H1 (cell line): ENCODE data around the gene TMEM92. TPM values are rescaled to one million over a fixed set of nuclear protein-coding genes. Genes with fewer than 3 reads are reported as not detected.

Experiments used
- ASH2L ChIP-seq: fragments of 200-600, 300-600 bp; sonication (generic); IDR thresholded peaks from one replicate; pipeline ENCODE4 v1.7.1; 2017; ENCODE audit warnings: low read length
- CHD1 ChIP-seq: IDR thresholded peaks from 2 replicates; pipeline ENCODE4 v1.6.1; 2012; ENCODE audit warnings: low read depth, low read length, improper control_type of control experiment
- NANOG ChIP-seq: IDR thresholded peaks from 2 replicates; pipeline ENCODE4 v1.6.1; 2011; ENCODE audit warnings: low read length, low read depth, mild to moderate bottlenecking, inconsistent platforms; ENCODE audit not compliant: insufficient read depth, poor library complexity, severe bottlenecking
- TAF7 ChIP-seq: optimal IDR thresholded peaks from 2 replicates; pipeline ENCODE3; 2011; ENCODE audit warnings: low read depth, mild to moderate bottlenecking, inconsistent platforms, low read length, moderate library complexity, borderline replicate concordance
- TBP ChIP-seq: IDR thresholded peaks from 2 replicates; pipeline ENCODE4 v1.6.1; 2011; ENCODE audit warnings: low read depth, low read length, improper control_type of control experiment
- ZNF274 ChIP-seq: IDR thresholded peaks from 2 replicates; pipeline ENCODE4 v1.7.0; 2012; ENCODE audit warnings: low read length, borderline replicate concordance; ENCODE audit errors: extremely low read depth
- polyA plus RNA-seq, 7 experiments: library from polyadenylated mRNA; depleted of rRNA in 3 of 7; stranded (reverse) in 5 of 7; unstranded in 2 of 7; fragments of >200 nt in 5 of 7; fragments of 200-250 nt in 2 of 7; gene quantifications; 1 replicate in 5 of 7; 2 replicates in 1 of 7; 4 replicates in 1 of 7; pipeline versions ENCODE4 v1.2.1 to v1.2.3, GENCODE V29; 2011 to 2013; ENCODE audit warnings: missing spikeins in 2 of 7, mixed read lengths in 2 of 7
- total RNA-seq: library from RNA; stranded (reverse); fragmentation: NEBNext Ultra II Directional; extraction: Animal tissue kit (Norgen Biotek cat#: 25700); gene quantifications from 2 replicates; pipeline ENCODE4 v1.2.1, GENCODE V29; 2021
- TF ChIP-seq, protein P1 (sequence below): fragments of 300-600 bp; sonication (generic); IDR thresholded peaks from 2 replicates; pipeline ENCODE4 v1.7.1; 2012; ENCODE audit warnings: low read length, moderate library complexity, mild to moderate bottlenecking, inconsistent platforms; ENCODE audit not compliant: insufficient replicate concordance

The TMEM92 gene
- total and polyA plus RNA-seq, 2 of the 8 experiments (the other 6 are each of a cell fraction or from before 2014, with no cell fraction given), result 11.9 to 24.8 TPM

DNA sequence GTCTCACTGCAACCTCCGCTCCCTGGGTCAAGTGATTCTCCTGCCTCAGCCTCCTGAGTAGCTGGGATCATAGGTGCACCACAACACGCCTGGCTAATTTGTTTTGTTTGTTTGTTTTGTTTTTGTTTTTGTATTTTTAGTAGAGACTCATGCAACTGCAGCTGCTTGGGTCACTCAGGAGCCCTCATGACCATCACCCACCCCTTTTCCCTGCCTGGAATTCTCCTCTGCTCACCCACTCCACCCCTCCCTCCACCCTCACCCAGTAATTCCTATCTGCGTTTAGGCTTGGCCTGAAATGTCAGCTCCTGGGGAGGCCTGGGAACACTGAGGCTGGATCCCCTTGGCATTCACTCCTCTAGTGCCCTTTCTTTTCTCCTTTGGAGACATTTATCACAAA is 25.5 kb downstream of the TMEM92 start (continued):
- TF ChIP-seq, protein P1, sequence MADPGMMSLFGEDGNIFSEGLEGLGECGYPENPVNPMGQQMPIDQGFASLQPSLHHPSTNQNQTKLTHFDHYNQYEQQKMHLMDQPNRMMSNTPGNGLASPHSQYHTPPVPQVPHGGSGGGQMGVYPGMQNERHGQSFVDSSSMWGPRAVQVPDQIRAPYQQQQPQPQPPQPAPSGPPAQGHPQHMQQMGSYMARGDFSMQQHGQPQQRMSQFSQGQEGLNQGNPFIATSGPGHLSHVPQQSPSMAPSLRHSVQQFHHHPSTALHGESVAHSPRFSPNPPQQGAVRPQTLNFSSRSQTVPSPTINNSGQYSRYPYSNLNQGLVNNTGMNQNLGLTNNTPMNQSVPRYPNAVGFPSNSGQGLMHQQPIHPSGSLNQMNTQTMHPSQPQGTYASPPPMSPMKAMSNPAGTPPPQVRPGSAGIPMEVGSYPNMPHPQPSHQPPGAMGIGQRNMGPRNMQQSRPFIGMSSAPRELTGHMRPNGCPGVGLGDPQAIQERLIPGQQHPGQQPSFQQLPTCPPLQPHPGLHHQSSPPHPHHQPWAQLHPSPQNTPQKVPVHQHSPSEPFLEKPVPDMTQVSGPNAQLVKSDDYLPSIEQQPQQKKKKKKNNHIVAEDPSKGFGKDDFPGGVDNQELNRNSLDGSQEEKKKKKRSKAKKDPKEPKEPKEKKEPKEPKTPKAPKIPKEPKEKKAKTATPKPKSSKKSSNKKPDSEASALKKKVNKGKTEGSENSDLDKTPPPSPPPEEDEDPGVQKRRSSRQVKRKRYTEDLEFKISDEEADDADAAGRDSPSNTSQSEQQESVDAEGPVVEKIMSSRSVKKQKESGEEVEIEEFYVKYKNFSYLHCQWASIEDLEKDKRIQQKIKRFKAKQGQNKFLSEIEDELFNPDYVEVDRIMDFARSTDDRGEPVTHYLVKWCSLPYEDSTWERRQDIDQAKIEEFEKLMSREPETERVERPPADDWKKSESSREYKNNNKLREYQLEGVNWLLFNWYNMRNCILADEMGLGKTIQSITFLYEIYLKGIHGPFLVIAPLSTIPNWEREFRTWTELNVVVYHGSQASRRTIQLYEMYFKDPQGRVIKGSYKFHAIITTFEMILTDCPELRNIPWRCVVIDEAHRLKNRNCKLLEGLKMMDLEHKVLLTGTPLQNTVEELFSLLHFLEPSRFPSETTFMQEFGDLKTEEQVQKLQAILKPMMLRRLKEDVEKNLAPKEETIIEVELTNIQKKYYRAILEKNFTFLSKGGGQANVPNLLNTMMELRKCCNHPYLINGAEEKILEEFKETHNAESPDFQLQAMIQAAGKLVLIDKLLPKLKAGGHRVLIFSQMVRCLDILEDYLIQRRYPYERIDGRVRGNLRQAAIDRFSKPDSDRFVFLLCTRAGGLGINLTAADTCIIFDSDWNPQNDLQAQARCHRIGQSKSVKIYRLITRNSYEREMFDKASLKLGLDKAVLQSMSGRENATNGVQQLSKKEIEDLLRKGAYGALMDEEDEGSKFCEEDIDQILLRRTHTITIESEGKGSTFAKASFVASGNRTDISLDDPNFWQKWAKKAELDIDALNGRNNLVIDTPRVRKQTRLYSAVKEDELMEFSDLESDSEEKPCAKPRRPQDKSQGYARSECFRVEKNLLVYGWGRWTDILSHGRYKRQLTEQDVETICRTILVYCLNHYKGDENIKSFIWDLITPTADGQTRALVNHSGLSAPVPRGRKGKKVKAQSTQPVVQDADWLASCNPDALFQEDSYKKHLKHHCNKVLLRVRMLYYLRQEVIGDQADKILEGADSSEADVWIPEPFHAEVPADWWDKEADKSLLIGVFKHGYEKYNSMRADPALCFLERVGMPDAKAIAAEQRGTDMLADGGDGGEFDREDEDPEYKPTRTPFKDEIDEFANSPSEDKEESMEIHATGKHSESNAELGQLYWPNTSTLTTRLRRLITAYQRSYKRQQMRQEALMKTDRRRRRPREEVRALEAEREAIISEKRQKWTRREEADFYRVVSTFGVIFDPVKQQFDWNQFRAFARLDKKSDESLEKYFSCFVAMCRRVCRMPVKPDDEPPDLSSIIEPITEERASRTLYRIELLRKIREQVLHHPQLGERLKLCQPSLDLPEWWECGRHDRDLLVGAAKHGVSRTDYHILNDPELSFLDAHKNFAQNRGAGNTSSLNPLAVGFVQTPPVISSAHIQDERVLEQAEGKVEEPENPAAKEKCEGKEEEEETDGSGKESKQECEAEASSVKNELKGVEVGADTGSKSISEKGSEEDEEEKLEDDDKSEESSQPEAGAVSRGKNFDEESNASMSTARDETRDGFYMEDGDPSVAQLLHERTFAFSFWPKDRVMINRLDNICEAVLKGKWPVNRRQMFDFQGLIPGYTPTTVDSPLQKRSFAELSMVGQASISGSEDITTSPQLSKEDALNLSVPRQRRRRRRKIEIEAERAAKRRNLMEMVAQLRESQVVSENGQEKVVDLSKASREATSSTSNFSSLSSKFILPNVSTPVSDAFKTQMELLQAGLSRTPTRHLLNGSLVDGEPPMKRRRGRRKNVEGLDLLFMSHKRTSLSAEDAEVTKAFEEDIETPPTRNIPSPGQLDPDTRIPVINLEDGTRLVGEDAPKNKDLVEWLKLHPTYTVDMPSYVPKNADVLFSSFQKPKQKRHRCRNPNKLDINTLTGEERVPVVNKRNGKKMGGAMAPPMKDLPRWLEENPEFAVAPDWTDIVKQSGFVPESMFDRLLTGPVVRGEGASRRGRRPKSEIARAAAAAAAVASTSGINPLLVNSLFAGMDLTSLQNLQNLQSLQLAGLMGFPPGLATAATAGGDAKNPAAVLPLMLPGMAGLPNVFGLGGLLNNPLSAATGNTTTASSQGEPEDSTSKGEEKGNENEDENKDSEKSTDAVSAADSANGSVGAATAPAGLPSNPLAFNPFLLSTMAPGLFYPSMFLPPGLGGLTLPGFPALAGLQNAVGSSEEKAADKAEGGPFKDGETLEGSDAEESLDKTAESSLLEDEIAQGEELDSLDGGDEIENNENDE, result no peak
- TF ChIP-seq TBP (no peak), NANOG (no peak), ASH2L (no peak), CHD1 (no peak), ZNF274 (no peak), TAF7 (no peak)
